GM12874 (cell line): ENCODE data around the gene METAP1D.

Experiments used
- TF ChIP-seq, protein P1 (sequence below): IDR thresholded peaks from 2 replicates; pipeline ENCODE4 v1.5.1; 2011; ENCODE audit warnings: low read depth, mild to moderate bottlenecking, control low read depth, low read length, moderate library complexity; ENCODE audit not compliant: insufficient read depth

The METAP1D gene

DNA sequence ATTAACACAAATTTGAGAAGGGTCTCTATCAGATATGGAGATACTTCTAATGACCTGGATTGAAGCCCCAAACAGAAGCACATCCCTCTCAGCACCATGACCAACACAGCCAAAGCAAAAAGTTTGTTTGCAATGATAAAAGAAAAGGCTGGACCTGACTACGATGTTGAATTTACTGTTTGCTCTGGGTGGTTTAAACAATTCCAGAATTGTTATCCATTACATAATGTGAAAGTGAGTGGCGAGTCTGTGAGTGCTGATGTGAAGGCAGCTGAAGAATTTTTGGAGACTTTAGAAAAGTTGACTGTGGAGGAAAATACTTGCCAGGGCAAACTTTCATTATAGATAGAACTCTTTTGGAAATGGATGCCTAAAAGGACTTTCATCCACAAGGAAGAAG, 120.4 kb downstream of the METAP1D start:
- TF ChIP-seq, protein P1, sequence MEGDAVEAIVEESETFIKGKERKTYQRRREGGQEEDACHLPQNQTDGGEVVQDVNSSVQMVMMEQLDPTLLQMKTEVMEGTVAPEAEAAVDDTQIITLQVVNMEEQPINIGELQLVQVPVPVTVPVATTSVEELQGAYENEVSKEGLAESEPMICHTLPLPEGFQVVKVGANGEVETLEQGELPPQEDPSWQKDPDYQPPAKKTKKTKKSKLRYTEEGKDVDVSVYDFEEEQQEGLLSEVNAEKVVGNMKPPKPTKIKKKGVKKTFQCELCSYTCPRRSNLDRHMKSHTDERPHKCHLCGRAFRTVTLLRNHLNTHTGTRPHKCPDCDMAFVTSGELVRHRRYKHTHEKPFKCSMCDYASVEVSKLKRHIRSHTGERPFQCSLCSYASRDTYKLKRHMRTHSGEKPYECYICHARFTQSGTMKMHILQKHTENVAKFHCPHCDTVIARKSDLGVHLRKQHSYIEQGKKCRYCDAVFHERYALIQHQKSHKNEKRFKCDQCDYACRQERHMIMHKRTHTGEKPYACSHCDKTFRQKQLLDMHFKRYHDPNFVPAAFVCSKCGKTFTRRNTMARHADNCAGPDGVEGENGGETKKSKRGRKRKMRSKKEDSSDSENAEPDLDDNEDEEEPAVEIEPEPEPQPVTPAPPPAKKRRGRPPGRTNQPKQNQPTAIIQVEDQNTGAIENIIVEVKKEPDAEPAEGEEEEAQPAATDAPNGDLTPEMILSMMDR, result no peak

GRCh38 chr2:172128484-172128883, 128.7 kb downstream of the METAP1D start:
- TF ChIP-seq, protein P1, result no peak

- TF ChIP-seq, protein P1, result no peak
These were observed 129.7 kb downstream of the METAP1D start for GRCh38 chr2:172129404-172129803.
